H54 (cell line): ENCODE measurements around the gene UTP20.
A peak's percentile ranks its signal among the peaks of the same experiment; 100 is the strongest.

Experiments
- DNase-seq: peaks from one replicate; pipeline ENCODE4 v3.0.0; 2011; ENCODE audit warnings: low spot score, mixed read lengths; ENCODE audit not compliant: insufficient read length
- FAIRE-seq: peaks from 3 replicates; lab custom pipeline; 2011; peaks lifted over from hg19 to GRCh38; lab: Jason Lieb, UNC
- POLR2A ChIP-seq: IDR thresholded peaks from 2 replicates; pipeline ENCODE4 v1.6.1; 2011; ENCODE audit warnings: low read depth, mild to moderate bottlenecking, low read length

The UTP20 gene

GRCh38 chr12:101280006-101280505 is at the start of gene UTP20:
Gene UTP20 (plus strand): TSS chr12:101280105. CDS start chr12:101280283, 178 bp downstream.
- DNase-seq = peak; percentile 60
- peak; percentile 49; the same call in 1 of the 2 replicates for TF ChIP-seq POLR2A
- peak; percentile 89 for FAIRE-seq

- TF ChIP-seq POLR2A = no peak
- FAIRE-seq (peak; percentile 94), DNase-seq (peak; percentile 38)
These were observed 49.4 kb upstream of the UTP20 start for GRCh38 chr12:101230547-101230946.

- TF ChIP-seq POLR2A = no peak
- FAIRE-seq = no peak
- no peak for DNase-seq
These were observed 48.3 kb upstream of the UTP20 start for GRCh38 chr12:101231636-101232035.

- no peak for DNase-seq
- no peak for TF ChIP-seq POLR2A
- no peak for FAIRE-seq
These were observed 44.2 kb upstream of the UTP20 start for GRCh38 chr12:101235686-101236085.

- DNase-seq (no peak), FAIRE-seq (no peak)
- TF ChIP-seq POLR2A = no peak
These were observed 41.6 kb upstream of the UTP20 start for GRCh38 chr12:101238306-101238705.

GRCh38 chr12:101238800-101239329 is 41.0 kb upstream of the UTP20 start:
- DNase-seq (no peak), FAIRE-seq (no peak)
- TF ChIP-seq POLR2A = no peak

GRCh38 chr12:101243074-101243473 is 36.8 kb upstream of the UTP20 start:
- DNase-seq = no peak
- TF ChIP-seq POLR2A = no peak
- FAIRE-seq = no peak

GRCh38 chr12:101243616-101244015 is 36.3 kb upstream of the UTP20 start:
- DNase-seq = no peak
- no peak for FAIRE-seq
- TF ChIP-seq POLR2A = no peak

- TF ChIP-seq POLR2A = no peak
- DNase-seq = no peak
- no peak for FAIRE-seq
These were observed 23.6 kb upstream of the UTP20 start for GRCh38 chr12:101256266-101256665.

- TF ChIP-seq POLR2A = no peak
- no peak for FAIRE-seq
These were observed 22.5 kb upstream of the UTP20 start for GRCh38 chr12:101257357-101257756.

GRCh38 chr12:101267111-101267510 is 12.8 kb upstream of the UTP20 start:
- DNase-seq (no peak), FAIRE-seq (no peak)
- no peak for TF ChIP-seq POLR2A

More at GRCh38 chr12:101257357-101257756, 22.5 kb upstream of the UTP20 start:
- DNase-seq = no peak

- DNase-seq = no peak
- no peak for TF ChIP-seq POLR2A
These were observed 3.5 kb upstream of the UTP20 start for GRCh38 chr12:101276433-101276832.

GRCh38 chr12:101277443-101277842 is 2.5 kb upstream of the UTP20 start:
- no peak for DNase-seq
- no peak for FAIRE-seq
- no peak for TF ChIP-seq POLR2A

More at GRCh38 chr12:101276433-101276832, 3.5 kb upstream of the UTP20 start:
- no peak for FAIRE-seq

GRCh38 chr12:101287357-101287756 is 7.5 kb downstream of the UTP20 start:
- FAIRE-seq (no peak), DNase-seq (no peak)
- no peak for TF ChIP-seq POLR2A

- DNase-seq (no peak), FAIRE-seq (no peak)
- TF ChIP-seq POLR2A = no peak
These were observed 17.8 kb downstream of the UTP20 start for GRCh38 chr12:101297661-101298060.
